Central memory CD4-positive, alpha-beta T cell (primary cell): ENCODE results near the gene AGPAT3.
A peak's percentile ranks its signal among the peaks of the same experiment; 100 is the strongest.

ENCODE experiments used
- DNase-seq: peaks from one replicate; pipeline ENCODE4 v3.0.0; 2022

AGPAT3 gene

DNA sequence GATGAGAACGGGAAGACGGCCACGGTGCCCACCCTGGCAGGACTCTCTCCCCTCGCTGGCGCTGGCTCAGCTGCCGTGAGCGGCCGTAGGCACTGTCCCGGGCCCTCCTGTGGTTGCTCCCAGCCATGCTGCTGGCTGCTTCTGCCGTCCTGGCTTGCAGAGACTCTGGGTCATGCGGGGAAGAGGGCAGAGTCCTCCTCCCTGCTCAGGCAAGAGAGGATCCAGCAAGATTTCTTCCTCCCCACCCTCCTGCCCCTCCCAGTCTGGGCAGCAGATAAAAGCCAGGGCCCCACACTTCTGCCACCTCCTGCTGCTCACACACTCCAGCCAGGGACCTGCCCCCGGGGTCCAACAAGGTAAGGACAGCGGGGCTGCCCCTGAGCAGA lies 60.1 kb downstream of the AGPAT3 start:
- no peak for DNase-seq

DNA sequence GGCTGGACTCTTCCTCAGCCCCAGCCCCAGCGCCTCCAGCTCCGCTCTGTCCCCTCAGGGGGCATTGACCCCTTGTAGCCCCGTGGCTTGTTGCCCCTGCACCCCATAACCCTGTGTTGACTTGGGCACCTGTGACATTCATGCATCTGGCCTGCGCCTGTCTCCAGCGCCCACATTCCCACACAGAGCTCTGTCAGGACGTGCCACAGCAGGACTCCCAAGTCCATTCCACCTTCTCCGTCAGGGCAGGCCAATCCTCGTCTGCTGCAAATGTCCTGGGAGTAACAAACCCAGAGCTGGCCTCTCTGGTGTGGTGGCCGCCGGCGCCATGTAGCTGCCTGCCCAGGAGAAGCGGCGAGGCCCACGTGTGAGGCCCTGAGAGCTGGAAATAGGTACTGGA lies 60.6 kb downstream of the AGPAT3 start:
- DNase-seq, result no peak

DNA sequence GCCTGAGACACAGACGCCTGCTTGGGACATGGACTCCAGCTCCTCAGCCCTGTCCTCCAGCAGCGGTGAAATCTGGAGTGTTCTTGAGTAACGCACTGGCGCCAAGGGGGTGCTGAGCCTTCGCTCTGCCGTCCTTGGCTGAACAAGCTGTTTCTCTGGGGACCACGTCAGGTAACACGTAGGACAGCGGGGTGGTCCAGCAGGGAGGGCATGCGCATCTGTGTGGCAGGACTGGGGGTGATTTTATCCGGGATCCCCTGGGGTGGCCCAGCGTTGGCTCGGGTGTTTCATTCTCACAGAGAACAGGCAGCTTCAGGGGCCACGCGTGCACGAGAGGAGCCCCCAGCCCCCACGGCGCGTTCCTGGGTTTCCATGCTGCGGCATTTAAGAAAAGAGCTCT lies 61.2 kb downstream of the AGPAT3 start:
- DNase-seq, result no peak

DNA sequence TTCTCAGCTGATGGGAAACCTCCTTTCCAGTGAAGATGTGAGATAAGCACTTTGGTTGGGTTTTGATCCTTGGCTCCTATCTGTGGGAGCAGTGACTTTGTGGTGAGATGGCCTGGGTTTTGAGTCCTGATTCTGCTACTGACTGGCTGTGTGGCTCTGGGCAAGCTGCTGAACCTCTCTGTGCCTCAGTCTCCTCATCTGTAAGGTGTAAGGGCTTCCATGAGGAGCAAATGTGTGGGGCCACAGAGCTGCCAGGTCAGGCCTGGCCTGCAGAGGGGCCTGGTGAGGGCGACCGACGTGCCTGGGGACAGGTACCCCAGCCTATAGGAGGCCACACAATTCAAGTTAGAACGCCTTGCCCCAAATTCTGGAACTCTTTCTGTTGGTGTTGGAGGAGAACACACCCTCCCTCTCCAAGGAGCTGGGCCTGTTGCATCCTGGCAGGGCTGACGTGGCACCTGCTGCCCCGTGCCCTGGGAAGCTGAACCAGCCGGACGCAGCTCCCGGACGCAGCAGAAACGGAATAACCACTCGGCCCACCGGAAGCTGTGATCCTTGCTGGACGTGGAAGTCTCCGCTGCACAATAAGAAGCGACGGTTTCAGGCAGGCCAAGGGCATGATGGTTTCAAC lies 62.7 kb downstream of the AGPAT3 start:
- no peak for DNase-seq

DNA sequence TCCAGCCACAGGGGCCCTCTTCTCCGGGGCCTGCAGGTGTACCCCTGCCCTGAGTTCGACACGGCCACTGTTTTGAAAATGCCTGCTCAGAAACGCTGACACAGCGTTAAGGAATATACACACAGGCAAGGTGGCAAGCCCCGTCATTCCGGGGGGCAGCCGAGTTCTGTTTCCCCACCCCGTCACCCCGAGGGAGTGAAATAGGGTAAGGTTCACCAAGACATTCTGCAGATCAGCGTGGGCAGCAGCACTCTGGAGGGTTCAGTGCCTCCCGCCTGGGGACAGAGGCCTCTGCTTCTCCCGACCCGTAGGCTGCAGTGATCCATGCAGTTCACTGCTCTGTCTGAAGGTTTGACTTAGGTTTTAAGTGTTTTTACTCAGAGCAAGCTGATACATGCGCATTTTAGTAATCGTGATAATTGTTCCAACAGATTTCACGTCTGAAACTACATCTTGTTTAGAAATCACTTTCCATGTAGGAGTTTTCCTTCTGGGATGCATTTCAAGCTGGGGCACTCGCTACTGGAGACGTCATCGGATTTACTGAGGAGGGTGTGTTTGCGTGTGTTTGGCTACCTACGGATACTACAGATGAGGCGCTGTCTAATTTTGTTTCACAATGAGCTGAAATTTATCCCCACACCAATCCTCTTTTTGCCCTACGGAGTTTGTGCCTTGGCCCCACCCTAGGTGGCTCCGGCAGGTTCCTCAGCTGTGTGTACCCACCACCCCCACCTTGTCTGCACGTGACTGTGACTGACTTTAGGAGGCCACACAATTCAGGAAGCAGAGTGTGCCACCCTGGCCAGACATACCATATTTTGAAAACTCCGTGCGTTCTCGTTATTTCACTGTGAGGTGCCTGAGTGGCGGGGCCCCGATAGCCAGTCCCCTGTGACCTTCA lies 63.5 kb downstream of the AGPAT3 start:
- no peak for DNase-seq

DNA sequence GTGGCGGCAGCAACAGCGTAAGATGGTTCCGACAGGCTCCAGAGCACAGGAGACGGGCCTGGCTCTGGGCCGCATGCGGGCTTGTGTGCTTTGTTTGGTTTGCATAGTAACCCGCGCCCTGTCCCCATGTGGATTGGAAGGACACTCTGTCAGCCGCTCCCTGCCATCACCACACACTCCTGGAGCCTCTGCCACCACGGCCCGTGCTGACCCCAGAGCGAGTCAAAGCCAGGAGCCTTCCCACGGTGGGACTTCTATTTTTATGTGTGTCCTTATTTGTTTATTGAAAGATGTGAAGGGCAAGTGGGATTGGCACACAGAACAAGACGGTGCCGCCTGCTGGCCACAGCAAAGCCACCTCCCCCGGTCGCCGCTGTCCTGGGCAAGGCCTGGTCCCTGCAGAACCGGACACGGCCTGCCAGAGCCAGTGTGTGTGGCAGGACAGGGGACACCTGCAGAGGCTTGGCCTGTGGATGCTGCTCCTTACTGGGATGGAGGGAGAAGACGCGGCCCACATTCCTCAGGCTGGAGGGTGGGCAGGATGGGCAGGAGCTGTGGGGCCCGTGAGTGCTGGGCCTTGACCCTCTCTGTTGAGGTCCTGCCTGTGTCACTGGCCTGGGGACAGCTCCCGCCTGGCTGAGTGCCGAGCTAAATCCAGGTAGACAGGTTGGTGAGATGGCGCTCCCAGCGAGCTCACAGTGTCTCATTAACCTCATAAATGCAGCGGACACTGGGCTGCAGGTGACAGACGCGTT lies 64.4 kb downstream of the AGPAT3 start:
- no peak for DNase-seq

DNA sequence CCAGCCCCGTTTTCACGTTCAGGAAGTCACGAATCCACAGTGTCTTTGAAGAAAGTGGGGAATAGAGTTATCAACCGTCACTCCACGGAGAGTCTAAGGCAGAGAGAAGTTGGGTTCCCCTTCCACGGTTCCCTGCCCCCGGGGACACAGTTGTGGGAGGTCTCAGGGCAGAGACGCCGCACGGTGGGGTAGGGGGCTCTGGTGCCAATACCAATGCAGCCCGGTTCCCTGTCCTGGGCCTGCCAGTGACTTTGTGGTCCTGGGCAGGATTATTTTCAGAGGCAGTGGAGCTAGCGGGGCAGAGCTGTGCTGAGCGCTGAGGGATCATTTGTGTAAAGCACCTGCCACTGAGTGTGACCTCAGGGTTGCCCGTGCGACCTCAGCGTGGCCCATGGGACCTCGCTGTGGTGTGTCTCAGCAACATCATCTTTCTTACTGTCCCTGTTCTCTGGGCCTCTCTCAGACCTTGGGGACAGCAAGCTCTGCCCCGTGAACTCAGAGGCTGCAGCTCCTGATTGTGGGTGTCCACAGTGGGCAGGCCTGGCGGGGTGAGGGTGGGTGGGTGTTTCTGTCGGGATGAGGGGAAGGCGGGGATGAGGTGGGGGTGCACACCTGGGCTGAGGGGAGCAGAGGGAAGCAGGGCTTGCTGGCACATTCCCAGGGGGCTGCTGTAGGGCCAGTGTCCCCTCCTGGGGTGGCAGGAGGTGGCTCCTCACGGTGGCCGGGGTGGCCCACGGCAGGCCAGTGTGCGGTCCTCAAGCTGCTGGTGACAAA lies 65.2 kb downstream of the AGPAT3 start:
- DNase-seq, result no peak

DNA sequence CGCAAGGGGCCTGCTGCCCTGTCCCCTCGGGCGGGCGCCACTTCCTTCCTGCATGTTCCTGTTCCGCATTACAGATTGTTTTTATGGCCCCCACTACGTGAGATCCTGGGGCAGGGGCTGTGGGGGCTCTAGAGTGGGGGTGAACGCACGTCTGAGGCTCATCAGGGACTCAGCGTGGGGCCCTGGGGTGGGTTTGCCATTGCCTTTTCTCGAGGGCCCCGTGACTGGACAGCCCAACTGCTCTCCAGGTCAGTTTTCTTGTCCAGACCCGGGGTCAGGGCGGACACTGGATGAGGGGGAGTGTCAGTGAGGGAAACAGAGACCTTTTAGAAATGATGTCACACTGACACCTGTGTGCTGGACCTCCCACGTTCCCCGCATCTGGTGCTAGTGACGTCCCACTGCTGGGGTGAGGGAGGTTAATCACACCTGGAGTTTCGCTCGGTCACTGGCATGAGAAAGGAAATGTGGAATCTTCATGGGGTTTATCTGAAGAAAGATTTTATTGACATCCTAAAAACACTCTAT lies 65.9 kb downstream of the AGPAT3 start:
- no peak for DNase-seq

DNA sequence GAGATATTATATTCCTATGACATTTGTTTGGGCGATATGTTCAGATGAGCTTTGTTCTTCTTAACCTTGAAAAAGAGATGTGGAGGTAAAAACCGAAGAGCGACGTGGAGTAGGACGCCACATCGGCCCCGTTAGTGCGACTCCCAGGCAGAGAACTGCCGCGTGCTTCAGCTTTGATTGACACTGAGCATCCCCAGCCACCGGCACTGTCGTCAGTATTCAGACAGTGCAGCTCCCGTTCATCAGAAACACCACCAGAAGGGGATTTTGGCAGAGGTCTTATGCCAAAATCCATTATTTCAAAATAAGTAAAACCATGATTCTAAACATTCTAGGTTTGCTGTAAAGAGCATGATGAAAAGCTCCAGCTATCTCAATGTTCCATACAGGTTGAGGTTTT lies 66.5 kb downstream of the AGPAT3 start:
- no peak for DNase-seq

DNA sequence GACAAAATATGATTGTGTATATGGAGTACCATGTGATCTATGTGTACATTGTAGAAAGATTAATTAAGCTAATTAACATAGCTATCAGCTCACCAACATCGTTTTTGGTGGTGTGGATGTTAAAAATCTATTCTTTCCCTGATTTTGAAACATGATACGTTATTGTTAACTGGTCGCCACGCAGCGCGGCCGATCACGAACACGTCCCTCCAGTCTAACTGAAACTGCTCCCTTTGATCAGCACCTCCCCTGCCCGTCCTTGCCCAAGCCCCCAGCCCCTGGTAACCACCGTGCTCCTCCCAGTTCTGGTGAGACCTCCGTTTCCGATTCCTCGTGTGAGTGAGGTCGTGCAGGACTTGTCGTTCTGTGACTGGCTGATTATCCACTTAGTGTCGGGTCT lies 67.0 kb downstream of the AGPAT3 start:
- DNase-seq, result no peak

DNA sequence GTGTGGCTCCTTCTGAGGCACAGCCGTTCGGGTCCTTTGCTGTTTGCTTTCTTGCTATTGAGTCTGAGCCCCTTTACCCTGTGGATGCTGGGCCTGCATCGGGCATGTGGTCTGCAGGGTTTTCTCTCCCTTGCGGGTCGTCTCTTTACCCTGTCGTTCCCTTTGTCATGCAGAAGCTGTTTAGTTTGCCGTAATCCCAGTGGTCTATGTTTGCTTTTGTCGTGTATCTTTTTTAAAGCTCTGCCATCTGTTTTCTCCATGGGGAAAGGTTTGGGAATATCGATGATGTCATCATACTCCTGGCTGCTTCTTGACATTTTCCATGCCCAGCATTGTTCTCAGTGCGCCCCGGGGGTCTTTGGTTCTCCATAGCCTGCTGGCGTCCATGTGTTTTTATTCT lies 68.2 kb downstream of the AGPAT3 start:
- DNase-seq, result no peak

DNA sequence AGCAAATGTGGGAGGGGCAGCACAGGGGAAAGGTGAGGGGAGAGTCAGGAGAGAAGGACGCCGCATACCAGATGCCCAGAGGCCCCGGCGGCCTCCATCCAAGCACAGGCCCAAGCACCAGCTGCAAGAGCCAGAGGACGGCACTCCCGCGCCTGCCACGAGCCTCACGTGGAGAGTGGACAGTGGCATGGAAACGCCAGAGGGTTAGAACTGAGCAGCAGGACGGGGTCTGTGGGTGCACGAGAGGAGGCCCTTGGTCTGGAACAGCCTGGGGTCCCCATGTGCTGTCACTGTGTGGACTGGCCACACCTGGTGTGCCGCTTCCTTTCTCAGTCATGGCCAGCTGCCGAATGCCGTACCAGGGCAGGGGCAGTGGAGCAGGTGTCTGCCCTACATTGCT lies 68.7 kb downstream of the AGPAT3 start:
- no peak for DNase-seq

DNA sequence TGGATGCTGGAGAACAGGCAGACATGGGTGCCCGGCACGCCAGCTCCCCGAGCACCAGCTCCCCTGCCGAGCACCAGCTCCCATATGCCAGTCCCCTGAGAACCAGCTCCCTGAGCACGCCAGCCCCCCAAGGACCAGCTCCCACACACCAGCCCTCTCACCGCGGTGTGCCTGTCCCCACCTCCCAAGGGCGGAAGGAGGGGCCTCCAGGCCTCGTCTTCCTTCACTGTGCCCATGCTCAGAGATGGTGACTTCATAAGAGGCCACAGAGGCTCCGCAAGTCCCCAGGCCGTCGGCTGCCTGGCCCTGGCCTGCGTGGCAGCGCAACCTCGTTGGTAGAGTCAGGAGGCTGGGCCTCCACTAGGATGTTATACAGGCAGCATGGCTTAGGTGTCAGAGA lies 69.1 kb downstream of the AGPAT3 start:
- no peak for DNase-seq

DNA sequence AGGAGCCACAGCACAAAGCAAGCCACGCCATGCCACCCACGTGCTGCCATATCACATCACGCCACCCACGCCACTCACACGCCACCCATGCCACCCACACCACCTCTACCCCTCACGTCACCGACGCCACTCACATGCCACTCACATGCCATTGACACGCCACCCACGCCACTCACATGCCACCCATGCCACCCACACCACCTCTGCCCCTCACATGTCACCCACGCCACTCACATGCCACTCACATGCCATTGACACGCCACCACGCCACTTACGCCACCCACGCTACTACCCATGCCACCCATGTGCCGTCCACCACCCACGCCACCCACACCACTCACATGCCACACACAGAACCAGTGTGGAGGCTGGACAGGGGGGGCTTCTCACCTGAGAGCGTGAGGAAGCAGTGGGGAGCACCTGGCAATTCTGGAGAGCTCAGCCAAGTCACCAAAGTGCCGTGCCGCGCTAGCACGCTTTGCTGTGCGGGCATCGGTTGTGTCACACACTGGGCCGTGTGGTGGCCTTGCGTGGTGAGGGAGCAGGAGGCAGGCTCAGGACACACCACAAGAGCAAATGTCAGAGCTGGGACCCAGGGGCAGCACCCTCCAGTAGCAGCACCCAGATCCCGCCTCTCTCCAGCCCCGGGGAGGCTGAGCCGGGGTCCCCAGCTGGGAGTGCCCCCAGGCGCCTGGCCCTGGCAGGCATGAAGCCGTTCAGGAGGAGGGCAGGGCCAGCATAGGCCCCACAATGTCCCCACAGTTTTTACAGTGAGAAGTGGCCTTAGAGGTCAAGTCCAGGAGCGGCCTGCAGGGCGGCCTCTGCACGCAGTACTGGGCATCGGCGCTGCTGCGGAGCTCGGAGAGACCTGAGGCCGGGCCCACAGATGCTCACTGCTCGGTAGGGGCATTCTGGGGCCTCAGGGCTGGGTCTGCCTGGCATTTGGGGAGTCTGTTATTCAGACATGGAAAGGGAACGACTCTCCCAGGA lies 70.0 kb downstream of the AGPAT3 start:
- no peak for DNase-seq

DNA sequence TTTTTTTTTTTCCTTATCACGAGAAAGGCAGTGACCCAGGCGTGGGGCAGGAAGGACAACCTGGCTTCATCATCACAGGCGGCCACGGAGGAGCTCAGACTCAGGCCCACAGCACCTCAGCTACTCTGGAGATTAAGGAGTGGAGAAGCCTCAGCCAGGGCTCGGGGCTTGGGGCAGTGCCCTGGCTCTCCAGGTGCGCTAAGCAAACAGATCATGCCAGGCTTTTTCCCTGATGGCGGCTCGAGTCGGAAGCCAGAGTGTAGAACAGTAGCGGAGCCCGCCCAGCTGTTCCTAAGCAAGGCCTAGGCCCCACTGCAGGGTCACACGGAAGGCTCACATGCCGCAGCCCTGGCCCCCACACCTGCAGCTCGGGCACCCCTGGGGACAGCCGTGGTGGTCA lies 70.7 kb downstream of the AGPAT3 start:
- no peak for DNase-seq

DNA sequence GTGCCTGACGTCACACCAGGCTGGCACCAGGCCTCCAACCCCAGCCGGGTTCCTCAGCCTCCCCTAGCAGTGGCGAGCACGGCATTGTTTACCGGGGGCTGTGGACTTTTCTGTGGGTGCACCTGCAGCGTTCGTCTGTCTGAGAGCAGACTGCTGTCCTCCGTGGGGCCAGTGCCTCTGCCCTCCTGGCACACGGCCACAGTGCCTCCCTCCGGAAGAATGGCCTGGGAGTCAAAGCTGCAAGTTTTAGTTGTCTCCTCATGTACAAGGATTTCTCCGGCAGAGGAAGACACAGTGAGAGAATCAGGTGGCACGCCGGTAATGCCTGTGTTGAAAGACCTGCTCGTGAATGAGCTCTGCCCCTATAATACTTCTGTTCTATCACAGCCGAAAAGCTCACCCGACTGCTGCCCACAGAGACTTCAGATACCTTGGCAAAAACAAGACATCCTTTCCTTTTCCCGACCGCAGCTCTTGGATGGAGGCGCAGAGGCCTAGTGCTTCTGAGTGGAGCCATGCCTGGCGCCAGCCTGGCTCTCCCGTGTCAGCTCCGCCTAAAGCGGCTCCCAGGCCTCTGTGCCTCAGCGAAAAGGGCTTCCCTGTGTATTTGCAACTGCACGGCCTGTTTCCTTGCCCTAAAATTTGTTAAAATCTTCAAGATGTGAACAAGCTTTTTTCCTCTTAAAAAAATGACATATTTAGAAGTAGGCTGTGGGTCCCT lies 71.4 kb downstream of the AGPAT3 start:
- DNase-seq, result no peak

DNA sequence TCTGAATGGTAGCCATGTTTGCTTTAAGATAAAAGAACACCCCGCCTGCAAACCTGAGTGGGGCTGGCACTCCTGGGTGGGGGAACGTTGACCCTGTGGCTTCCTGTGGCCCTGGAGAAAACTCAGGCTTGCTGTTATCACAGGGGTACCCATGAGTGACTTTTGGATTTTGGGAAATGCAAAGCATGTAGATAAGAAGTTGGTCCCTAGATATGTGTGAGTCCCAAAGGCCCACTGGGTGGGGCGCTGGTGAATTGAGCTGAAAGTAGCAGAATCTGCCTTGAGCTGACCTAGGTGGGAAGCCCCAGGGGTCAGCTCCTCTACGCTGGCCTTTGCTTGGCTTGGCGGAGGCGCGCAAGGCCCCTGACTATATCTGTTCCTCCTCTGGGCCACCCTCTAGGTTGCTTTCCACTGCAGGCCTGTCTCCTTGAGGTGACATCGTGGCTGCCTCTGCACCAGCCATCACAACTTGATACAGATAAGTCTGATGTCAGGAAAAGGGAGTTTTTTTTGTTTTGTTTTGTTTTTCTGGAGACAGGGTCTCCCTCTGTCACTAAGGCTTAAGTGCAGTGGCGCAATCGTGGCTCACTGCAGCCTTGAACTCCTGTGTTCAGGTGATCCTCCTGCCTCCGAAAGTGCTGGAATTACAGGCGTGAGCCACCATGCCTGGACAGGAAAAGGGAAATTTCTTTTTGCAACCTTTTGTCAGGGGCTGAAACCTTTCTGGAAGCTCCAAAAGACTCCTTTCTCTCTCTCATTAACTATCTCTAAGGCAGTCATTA lies 72.2 kb downstream of the AGPAT3 start:
- no peak for DNase-seq

DNA sequence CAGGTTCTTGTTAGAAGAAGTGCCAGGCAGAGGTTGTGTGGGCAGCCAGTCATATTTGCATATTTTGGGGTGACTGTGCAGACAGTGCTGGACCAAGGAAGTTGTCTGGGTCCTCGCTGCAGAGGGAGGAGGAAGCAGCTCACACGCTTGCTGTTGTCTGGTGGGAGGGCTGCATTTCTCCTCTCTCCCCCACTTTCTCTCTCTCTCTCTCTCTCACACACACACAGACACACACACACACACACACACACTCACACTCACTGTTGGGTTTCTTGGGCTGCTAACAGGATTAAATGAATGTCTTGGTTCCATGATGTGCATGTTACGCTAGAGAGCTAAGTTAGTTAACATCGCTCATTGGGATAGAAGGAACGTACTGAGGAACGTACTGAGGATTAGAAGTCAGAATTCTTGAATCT lies 72.9 kb downstream of the AGPAT3 start:
- DNase-seq, result no peak

DNA sequence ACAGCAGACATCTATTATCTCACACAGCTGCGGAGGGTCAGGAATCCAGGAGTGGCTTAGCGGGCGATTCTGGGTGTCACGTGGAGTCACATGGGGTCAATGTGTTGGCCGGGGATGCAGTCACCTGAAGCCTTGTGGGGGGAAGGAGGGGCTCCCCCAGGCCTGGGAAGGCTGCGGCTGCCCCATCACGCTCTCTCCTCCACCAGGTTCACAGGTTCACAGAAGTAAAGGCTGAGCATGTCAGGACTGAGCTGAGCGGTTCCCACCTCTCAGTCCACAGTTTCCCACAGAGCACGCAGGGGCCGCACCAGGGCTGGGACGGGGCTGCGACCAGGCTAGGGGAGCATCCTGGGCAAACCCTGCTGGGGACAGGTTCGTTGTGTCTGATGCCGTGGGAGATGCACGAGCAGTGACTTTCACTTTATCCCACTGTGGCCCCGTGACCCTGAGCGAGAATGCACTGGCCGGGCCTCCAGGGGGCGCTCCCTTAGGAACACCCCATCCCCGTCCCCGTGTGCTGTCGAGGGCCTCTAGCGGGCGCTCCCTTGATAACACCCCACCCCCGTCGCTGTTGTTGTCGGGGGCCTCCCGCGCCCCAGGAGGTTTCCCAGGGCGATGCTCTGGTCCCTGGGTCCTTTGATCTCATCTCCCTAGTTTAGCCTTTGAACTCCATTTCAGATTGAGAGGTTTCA lies 73.9 kb downstream of the AGPAT3 start:
- peak; percentile 83 for DNase-seq
